ENCODE data around the gene SPSB2.
A peak's percentile ranks its signal among the peaks of the same experiment; 100 is the strongest.
"Not testable (repeated sequence)": the region's sequence is repeated elsewhere in the genome, so short reads cannot be mapped to it uniquely, and the experiment has no call there.

Gene SPSB2

DNA sequence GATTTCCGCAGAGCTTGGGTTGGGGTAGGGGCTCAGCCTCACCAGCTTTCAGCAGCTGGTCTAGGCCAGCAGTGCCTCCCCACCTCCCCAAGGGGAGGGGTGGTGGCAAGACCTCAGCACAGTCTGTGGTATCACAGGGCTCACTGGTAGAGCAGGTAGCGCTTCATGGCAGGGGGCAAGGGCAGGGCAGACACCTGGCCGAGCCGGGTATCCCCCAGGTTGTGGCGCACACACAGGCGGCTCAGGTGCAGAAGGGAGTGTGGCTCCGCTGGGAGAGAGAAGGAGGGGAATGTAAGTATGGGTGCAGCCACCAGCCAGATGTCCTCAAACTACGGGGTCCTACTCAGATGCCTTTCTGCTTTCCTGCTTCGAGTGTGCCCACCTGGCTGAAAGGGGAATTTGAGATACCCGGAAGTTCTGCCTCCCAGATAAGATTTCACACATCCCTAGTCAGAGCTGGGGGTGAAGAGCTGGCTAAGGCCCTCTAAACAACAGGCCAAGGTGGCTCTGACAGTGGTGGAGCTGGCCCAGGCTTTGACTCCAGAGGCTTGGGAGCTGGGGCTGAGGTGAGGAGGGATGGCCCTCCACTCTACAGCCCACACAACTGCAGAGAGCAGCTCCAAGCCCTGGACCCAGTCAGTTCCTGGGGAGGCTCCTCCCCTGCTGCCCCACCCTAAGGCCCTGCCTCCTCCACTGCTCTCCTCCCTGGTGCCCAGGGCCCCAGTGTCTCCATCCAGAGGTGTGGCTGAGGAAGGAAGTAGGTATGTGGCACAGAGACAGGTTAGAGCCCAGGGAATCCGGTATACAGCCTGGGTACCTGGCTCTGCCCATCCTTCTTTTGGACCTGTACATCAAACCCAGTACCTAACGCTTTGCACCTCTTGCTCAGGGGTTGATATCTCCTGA is 1.8 kb downstream of the SPSB2 start:
- TF ChIP-seq, protein P1, sequence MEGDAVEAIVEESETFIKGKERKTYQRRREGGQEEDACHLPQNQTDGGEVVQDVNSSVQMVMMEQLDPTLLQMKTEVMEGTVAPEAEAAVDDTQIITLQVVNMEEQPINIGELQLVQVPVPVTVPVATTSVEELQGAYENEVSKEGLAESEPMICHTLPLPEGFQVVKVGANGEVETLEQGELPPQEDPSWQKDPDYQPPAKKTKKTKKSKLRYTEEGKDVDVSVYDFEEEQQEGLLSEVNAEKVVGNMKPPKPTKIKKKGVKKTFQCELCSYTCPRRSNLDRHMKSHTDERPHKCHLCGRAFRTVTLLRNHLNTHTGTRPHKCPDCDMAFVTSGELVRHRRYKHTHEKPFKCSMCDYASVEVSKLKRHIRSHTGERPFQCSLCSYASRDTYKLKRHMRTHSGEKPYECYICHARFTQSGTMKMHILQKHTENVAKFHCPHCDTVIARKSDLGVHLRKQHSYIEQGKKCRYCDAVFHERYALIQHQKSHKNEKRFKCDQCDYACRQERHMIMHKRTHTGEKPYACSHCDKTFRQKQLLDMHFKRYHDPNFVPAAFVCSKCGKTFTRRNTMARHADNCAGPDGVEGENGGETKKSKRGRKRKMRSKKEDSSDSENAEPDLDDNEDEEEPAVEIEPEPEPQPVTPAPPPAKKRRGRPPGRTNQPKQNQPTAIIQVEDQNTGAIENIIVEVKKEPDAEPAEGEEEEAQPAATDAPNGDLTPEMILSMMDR (conservative IDR thresholded peaks at IDR 0.05; ENCODE audit: low read length): no peak
- DNase-seq (ENCODE audit: low read depth): peak; percentile 24
- H3K4me3 ChIP-seq (ENCODE audit: low read length): peak overlapping the region; percentile 83

DNA sequence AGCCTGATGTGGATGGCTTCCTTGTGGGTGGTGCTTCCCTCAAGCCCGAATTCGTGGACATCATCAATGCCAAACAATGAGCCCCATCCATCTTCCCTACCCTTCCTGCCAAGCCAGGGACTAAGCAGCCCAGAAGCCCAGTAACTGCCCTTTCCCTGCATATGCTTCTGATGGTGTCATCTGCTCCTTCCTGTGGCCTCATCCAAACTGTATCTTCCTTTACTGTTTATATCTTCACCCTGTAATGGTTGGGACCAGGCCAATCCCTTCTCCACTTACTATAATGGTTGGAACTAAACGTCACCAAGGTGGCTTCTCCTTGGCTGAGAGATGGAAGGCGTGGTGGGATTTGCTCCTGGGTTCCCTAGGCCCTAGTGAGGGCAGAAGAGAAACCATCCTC is 2.8 kb downstream of the SPSB2 start:
- not testable (repeated sequence) for H3K4me3 ChIP-seq (ENCODE audit: low read length); DNase-seq (ENCODE audit: low read depth)

DNA sequence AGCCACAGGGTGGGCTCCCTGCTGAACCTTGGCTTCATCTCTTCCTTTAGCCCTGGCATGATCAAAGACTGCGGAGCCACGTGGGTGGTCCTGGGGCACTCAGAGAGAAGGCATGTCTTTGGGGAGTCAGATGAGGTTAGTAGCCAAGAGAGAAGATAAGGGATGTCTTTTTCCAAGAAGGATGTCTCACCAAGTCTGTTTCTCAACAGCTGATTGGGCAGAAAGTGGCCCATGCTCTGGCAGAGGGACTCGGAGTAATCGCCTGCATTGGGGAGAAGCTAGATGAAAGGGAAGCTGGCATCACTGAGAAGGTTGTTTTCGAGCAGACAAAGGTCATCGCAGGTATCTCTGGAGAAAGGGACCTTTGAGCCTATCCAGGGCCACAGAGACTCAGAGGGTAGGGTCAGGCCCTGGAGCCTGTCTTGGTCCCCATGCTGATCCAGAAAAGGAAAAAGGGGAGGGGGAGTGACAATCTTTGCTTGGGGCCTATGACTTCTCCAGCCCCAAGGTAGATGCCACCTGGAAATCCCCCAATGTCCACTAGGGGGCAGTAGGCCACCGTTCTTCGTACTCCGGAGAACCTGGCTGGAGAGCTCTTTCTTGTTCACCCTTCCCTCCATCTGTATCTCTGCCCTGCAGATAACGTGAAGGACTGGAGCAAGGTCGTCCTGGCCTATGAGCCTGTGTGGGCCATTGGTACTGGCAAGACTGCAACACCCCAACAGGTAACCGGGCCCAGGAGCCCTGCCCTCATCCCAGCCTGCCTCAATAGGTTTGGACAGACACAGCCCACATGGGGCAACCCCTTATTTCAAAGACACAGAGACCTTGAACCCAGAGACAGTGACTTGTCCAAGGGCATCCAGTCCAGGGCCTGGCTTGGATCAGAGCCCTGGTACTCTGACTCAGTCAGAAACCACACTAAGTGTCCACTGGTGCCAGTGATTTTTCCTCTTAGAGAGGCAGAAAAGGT is 3.8 kb downstream of the SPSB2 start:
- peak overlapping the region; percentile 94 for H3K4me3 ChIP-seq (ENCODE audit: low read length)
- TF ChIP-seq, protein P1 (conservative IDR thresholded peaks at IDR 0.05; ENCODE audit: low read length): peak; percentile 87
- peak; percentile 64 for DNase-seq (ENCODE audit: low read depth)

DNA sequence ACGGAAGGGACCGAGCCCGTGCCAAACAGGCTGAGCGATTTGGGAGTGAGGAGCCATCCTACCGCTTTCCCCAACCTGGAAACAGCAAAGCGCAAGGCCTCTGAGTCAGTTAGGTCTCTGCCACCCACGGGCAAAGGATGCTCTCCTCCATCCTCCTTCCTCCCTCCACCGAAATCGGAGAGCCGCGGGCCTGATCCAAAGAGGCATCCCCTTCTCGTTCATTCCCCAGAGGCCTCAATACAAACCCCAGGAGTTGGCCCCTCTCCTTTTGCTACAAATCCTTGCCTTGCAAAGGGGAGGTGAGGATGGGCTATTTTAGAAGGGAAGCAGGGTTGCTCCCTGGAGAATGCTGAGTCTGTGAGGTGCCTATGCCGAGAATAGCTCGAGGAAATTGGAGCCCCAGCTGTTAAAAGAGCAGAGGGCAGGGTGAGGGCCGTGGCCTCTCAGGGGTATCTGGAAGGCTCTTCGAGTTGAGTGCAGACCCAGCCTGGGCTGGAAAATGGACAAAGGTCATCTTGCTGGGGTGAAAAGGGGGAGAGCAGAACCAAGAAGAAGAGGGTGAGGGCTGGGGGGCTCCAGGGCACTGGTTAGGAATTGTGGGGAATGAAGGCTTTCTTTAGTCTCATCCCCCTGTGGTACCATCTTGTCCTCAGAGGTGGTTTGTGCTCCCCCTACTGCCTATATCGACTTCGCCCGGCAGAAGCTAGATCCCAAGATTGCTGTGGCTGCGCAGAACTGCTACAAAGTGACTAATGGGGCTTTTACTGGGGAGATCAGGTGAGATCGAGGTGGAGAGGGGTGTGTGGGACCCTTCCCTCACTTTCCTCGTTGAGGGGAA is 4.7 kb downstream of the SPSB2 start:
- TF ChIP-seq, protein P1 (conservative IDR thresholded peaks at IDR 0.05; ENCODE audit: low read length): peak; percentile 41
- DNase-seq (ENCODE audit: low read depth): no peak
- H3K4me3 ChIP-seq (ENCODE audit: low read length): peak overlapping the region; percentile 94

DNA sequence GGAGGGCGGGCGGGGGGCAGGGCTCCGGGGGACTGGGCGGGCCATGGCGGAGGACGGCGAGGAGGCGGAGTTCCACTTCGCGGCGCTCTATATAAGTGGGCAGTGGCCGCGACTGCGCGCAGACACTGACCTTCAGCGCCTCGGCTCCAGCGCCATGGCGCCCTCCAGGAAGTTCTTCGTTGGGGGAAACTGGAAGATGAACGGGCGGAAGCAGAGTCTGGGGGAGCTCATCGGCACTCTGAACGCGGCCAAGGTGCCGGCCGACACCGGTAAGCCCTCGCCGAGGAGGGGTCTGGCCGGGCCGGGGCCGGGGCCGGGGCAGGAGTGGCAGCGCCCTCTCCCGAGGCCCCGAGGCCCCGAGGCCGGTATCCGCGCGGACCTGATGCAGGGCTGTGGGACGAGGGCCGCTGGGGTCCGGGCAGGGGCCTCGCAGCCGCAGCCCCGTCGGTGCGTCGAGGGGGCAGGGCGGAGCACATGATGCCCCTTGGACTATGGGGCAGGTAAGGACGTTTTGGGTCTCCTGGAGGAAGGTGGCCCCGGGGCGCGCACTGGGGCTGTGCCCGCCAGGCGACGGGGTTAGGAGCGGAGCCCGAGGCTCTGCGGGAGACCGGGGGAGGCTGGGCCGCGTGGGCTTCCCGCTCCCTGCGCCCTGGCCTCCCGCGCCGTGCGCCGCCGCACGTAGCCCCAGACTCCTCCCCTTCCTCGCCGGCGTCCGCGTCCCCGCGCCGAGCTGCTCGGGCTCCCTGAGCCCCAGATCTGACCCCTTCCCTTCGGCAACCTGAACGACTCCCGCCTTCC is 5.5 kb downstream of the SPSB2 start, which contains the start of gene TPI1:
TSS of gene TPI1 (plus strand) at position 119 of the 798 bp plus-strand sequence. CDS start at position 155, 36 bp downstream.
- TF ChIP-seq, protein P1 (conservative IDR thresholded peaks at IDR 0.05; ENCODE audit: low read length): no peak
- peak; percentile 78 for DNase-seq (ENCODE audit: low read depth)

DNA sequence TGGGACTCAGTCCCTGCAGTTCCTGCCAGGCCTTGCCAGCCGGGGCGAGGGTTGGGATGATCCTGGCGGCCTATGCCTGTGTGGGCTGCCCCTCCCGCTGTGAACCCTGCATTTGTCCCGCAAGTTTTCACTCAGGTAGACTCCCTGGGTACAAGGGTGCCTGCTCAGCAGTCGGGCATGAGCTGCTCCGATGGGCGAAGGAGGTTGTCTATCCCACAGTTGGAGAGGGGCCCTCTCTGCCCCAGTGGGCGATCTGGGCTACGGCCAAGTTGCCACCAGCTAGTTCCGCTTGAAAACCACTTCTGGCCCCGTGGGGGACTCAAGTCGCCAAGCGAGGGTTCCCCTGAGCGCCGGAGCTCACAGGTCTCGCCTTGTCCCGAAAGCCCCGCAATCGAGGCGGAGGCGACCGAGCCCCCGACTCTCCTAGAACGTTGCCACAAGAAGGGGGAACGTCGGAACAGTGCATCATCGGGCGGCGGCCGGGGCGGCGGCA is 6.1 kb downstream of the SPSB2 start:
- H3K4me3 ChIP-seq (ENCODE audit: low read length): peak overlapping the region; percentile 94
- TF ChIP-seq, protein P1 (conservative IDR thresholded peaks at IDR 0.05; ENCODE audit: low read length): no peak
- DNase-seq (ENCODE audit: low read depth): no peak

More for the DNA sequence above, 5.5 kb downstream of the SPSB2 start, which contains the start of gene TPI1:
- H3K4me3 ChIP-seq (ENCODE audit: low read length): peak within 1 kb of the TSS; percentile 94
